PFSK-1 (cell line): ENCODE results near the gene NXPE1.

Experiments used
- FOXP2 ChIP-seq: optimal IDR thresholded peaks from 2 replicates; pipeline ENCODE3; 2011; ENCODE audit warnings: borderline replicate concordance, control low read depth, inconsistent platforms; ENCODE audit not compliant: insufficient read depth; ENCODE audit errors: extremely low read length, extremely low read depth
- POLR2AphosphoS5 ChIP-seq: IDR thresholded peaks from 2 replicates; pipeline ENCODE4 v1.6.1; 2012; ENCODE audit warnings: low read depth, mild to moderate bottlenecking, control low read depth, low read length, moderate library complexity
- REST ChIP-seq, 2 experiments: IDR thresholded peaks; 2 replicates each; pipeline versions ENCODE4 v1.6.1 to v1.8.0; 2011 to 2012; ENCODE audit warnings: low read depth in 2 of 2, low read length in 2 of 2, control low read depth in 1 of 2, inconsistent platforms in 1 of 2, mild to moderate bottlenecking in 1 of 2, moderate library complexity in 1 of 2; ENCODE audit not compliant: insufficient read depth in 1 of 2
- TAF1 ChIP-seq: IDR thresholded peaks from 2 replicates; pipeline ENCODE4 v1.6.1; 2012; ENCODE audit warnings: low read length, control low read depth, borderline replicate concordance; ENCODE audit not compliant: insufficient read depth

- TF ChIP-seq POLR2AphosphoS5 (no peak), TAF1 (no peak), REST (IDR thresholded peaks at IDR 0.05; ENCODE audit: insufficient read depth in 1 of 2, low read depth in 2 of 2, low read length in 2 of 2) (no peak), FOXP2 (no peak)
Observed at GRCh38 chr11:114559425-114560310, at the start of gene NXPE1.
